ENCODE measurements around the gene KHSRP.

Gene KHSRP

DNA sequence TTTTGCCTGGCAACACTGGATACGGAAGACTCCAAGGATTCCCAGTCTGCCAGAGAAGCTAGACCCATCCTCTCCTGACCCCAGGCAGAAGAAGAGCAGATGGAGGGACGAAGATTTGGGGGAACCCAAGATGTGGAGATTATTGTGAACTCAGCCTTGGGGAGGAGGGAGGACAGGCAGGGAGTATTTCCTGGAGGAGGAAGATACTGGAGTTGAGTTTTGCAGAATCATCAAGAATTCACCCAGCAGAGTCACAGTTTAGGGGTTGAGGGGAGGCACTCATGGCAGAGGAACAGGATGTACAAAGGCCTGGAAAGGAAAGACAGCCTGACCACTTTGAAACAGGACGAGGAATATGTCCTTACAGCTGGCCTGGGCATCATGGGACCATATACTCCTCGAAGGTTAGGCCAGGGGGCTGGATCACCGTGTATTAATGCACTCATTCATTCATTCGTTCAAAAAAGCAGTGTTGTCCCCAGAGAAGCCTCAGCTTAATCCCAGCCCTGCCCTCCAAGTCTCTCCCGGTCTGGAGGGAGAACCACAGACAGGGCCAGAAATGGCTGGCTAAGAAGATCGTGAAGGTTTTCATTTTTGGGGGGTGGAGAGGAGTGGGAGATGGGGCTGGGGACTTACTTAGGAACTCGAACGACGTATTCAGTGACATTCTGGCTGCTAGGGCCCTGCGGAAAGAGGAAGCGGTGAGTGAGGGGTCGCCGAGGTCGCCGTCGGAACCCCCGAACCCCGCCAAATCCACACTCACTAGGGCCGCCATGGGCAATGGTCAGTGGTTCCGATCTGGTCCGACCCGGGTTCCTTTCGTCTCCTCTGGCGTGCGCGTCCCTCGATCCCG is 32.2 kb downstream of the KHSRP start:
- no peak for DNase-seq

- DNase-seq: no peak
Measured at GRCh38 chr19:6387372-6387771, 37.2 kb downstream of the KHSRP start.

DNA sequence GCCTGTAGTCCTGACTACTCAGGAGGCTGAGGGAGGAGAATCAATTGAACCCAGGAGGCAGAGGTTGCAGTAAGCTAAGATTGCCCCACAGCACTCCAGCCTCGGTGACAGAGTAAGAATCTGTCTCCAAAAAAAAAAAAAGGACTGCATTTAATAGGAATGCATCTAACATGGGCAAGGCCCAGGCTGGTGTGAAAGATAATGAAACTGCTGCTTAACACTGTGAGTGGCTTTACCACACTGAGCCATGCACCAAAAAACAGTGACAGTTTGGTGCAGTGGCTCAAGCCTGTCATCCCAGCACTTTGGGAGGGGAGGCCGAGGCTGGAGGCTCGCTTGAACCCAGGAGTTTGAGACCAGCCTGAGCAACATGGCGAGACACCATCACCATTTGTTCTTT is 40.2 kb downstream of the KHSRP start:
- DNase-seq: no peak

DNA sequence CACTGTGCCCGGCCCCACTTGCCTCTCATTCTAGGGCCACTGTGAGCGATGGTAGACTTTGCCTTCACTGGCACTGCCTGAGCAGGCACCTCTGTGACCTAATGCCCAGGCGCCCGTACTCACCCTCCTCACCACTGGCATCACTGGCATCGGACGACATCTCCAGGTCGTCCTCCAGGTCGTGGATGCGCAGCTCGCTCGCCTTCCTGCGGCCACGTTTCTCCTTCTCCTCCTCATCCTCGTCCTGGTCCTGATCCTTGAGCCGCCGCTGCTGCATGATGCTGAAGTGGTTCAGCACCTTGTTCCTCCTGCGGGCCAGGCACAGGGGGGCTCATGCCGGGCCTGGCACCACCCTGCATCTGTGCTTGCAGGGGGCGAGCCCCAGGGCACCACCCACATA is 41.4 kb downstream of the KHSRP start:
- DNase-seq: no peak

DNA sequence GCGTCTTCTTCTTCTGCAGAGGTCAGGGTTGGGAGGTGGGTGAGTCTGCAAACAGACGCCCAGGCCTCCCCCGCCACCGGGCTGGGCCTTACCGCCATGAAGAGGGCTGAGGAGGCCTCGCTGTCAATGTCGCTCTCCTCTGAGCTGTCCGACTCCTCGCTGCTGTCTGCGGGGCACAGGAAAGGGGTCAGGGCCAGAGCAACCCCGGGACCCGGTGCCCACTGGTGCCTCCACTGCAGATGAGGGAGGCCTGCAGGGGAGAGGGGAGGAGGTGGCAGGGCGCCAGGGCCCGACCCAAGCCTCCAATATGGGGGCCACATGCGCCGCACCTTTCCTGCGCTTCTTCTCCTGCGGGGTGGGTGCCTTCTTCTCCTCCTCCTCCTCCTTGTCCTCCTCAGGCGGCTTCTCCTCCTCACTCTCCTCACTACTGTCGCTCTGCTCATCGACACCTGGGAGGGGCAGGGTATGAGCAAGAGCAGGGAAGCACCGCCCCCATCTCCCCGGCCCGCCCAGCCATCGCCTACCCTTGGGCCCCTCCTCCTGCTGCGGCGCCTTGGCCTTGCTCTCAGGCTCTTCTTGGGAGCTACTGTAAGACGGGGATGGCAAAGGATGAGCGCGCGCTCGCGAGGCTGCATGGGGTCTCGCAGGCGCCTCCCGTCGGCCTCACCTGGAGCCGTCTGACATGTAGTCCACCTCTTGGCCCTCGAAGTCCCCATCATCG is 43.4 kb downstream of the KHSRP start:
- no peak for DNase-seq

GRCh38 chr19:6379744-6380143 is 44.9 kb downstream of the KHSRP start:
- DNase-seq: no peak

DNA sequence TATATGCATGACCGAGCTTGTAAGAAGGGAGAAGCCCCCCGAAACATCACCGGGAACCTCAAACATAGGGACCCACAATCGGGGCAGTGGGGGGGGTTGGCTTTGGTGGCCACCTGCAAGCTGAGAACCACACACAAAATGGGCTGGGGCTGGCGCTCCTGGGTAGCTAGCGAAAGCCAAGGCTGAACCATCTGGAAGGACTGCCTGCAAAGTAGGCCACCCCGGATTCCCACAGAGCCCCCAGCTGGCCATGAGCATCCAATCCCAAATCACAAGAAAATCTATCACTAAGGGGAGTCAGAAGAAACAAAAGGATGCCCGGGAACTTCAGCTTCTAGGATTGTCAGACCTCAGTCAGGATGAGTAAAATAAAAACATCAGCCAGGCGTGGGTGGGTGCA is 46.1 kb downstream of the KHSRP start:
- no peak for DNase-seq

- DNase-seq: no peak
Measured at GRCh38 chr19:6378041-6378440, 46.6 kb downstream of the KHSRP start.

DNA sequence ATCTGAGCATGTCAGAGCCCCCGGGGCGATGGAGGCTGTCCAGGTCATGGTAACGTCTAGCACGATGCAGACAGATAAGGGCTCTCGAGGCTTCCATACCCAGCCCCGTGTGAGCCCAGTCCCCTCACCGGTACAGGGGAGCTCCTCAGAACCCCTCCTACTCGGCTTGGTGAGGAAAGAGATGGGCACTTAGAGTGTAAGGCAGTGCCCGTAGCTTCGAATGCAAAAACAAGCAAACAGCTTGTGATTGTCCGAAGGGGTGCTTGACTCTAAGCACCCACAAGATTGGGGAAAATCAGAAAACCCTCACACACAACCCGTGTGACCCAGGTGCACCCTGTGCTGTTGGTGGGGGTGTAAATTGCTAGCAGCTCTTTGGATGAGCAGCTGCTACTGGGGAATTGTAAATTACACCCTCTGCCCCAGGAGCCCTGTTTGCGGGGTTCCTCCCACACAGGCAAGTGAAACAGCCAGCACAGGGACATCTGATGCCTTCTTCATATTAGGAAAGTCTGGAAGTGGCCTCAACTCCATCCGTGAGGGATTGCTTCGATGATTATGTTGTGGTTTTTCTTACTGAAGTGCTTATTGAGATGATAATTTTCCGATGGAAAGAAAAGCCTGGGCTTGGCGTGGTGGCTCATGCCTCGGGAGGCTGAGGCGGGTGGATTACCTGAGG is 48.0 kb downstream of the KHSRP start:
- DNase-seq: no peak

DNA sequence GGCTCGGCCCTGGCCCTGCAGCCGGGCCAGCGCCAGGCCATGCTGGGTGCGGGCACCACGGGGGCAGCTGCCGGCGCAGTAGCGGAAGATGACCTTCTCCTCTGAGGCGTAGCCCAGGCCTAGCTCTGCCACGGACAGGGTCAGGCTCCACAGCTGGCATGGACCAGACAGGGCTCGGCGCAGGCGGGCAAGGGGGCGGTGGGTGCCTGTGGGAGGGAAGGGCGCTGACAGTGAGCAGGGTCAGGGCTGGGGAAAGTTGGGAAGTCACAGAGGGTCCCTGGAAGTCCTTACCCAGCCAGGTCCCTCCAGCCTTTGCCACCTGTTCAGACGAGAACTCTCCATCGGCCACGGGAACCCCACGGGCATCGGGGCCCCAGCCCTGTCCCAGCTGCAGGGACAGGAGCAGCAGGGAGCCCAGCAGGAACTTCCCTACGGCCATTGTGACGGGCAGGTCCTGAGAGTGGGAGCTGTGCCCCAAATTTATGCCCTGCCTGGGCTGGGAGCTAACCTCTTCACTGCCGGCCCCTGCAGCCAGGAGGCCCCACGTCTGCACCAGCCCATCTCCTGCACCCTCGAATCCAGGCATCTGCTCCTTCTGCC is 49.1 kb downstream of the KHSRP start, which contains the start of gene PSPN:
Gene PSPN, minus strand, starts transcription at position 523 of the 600 bp plus-strand sequence. Its CDS starts 84 bp downstream, at position 439.
- DNase-seq: no peak

- DNase-seq: no peak
Measured at GRCh38 chr19:6374711-6375410, 49.8 kb downstream of the KHSRP start.

- DNase-seq: no peak
Measured at GRCh38 chr19:6374161-6374709, 50.4 kb downstream of the KHSRP start.

DNA sequence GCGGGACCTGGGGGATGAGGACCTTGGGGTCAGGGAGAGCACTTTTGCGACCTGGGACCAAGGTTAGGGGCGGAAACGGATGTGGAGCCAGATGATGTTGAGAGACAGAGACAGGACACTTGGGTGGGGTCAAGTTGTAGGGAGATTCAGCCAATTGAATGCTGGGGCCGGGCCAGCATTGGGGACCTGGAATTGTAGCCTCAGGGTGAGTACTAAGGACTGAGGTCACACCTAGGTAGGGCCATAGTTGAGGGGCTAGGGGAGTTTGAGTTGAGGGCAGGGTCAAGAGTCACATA is 50.9 kb downstream of the KHSRP start:
- DNase-seq: no peak

- peak; percentile 94 for DNase-seq
Measured at GRCh38 chr19:6373096-6373812, 51.4 kb downstream of the KHSRP start.

GRCh38 chr19:6372594-6373095 is 52.0 kb downstream of the KHSRP start, which contains the start of gene ALKBH7:
TSS of gene ALKBH7 (plus strand) at chr19:6372794. CDS start at chr19:6372821, 27 bp downstream.
- DNase-seq: peak; percentile 99

DNA sequence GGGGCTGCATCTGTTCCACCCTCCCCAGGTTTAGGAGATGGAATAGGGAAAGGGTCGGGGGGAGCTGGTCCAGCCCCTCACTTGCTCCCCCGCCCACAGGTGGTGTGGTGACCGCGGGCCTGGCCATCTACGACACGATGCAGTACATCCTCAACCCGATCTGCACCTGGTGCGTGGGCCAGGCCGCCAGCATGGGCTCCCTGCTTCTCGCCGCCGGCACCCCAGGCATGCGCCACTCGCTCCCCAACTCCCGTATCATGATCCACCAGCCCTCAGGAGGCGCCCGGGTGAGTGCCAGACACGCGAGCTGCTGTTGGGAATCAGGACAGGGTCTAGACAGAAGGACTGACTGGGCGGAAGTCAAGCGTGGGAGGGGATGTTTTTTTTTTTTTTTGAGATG is 60.3 kb downstream of the KHSRP start:
- DNase-seq: no peak

All from NCI-H1105 treated with DMSO at 0.1 percent for 48 hours (cell line).